GM23338 (cell line): ENCODE results near the gene CCDC3. TPM values are rescaled to one million over a fixed set of nuclear protein-coding genes. Genes with fewer than 3 reads are reported as not detected.

Experiments used
- CREB1 ChIP-seq: fragments of 250-450 bp; sonication (Bioruptor Pico); IDR thresholded peaks from 2 replicates; pipeline ENCODE4 v1.5.0; 2020; ENCODE audit warnings: low read depth, mild to moderate bottlenecking, moderate library complexity
- EZH2 ChIP-seq: fragments of 200-600 bp; sonication (generic); IDR thresholded peaks from one replicate; pipeline ENCODE4 v1.8.0; 2017; ENCODE audit warnings: antibody characterized with exemption, mild to moderate bottlenecking, low read depth; ENCODE audit not compliant: unreplicated experiment
- EZH2phosphoT487 ChIP-seq: fragments of 200-600 bp; sonication (generic); IDR thresholded peaks from one replicate; pipeline ENCODE4 v1.8.1; 2018; ENCODE audit warnings: antibody characterized with exemption; ENCODE audit not compliant: unreplicated experiment
- POLR2AphosphoS5 ChIP-seq: IDR thresholded peaks from 2 replicates; pipeline ENCODE4 v1.6.1; 2016; ENCODE audit warnings: antibody characterized with exemption, low read depth
- ZNF331 ChIP-seq: fragments of 250-450 bp; sonication (Bioruptor Pico); IDR thresholded peaks from 2 replicates; pipeline ENCODE4 v1.5.0; 2020; ENCODE audit warnings: low read depth, mild to moderate bottlenecking, moderate library complexity
- ZNF462 ChIP-seq: fragments of 250-450 bp; sonication (Bioruptor Pico); IDR thresholded peaks from 2 replicates; pipeline ENCODE4 v1.5.0; 2020; ENCODE audit warnings: mild to moderate bottlenecking, moderate library complexity
- polyA plus RNA-seq: library from polyadenylated mRNA; unstranded; fragments of >200 nt; fragmentation: Nextera tagmentation; extraction: Ambion mirVana; gene quantifications from 2 replicates; pipeline ENCODE4 v1.2.1, GENCODE V29; 2016
- total RNA-seq: library from RNA; depleted of rRNA; stranded (reverse); fragments of >200 nt; shearing (Covaris generic); gene quantifications from 2 replicates; pipeline ENCODE4 v1.2.3, GENCODE V29; 2014
- TF ChIP-seq, protein P1 (sequence below): IDR thresholded peaks from 2 replicates; pipeline ENCODE4 v1.6.1; 2016; ENCODE audit warnings: antibody characterized with exemption
- TF ChIP-seq, protein P2 (sequence below): IDR thresholded peaks from one replicate; pipeline ENCODE4 v1.6.1; 2018; ENCODE audit warnings: antibody characterized with exemption; ENCODE audit not compliant: unreplicated experiment

CCDC3 gene
- total and polyA plus RNA-seq, 2 experiments from 2014 or later: 1.4 to 5.2 TPM

DNA sequence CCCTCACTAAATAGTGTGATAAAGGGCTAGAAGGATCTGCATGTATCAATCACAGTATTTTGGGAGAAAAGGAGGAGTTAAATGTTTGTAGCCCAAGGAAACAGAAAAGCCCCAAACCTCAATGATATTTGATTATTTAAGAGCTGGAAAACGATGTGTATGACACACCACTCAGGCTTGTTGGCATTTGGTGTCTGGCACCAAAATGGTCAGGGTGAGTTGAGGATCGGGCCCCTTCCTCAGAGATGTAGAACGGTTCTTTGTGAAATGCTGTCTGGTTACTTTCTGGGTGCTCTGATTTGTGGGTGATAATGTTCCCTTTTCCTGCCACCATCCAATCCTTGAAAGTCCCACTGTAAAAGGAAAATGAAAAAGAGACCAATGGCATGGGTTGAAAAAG is 113.7 kb downstream of the CCDC3 start (continued):
- TF ChIP-seq ZNF462 (CRISPR knock-in tag) (no peak), EZH2phosphoT487 (no peak), EZH2 (no peak), POLR2AphosphoS5 (no peak), ZNF331 (CRISPR knock-in tag) (no peak), CREB1 (CRISPR knock-in tag) (no peak)
- TF ChIP-seq, protein P1, sequence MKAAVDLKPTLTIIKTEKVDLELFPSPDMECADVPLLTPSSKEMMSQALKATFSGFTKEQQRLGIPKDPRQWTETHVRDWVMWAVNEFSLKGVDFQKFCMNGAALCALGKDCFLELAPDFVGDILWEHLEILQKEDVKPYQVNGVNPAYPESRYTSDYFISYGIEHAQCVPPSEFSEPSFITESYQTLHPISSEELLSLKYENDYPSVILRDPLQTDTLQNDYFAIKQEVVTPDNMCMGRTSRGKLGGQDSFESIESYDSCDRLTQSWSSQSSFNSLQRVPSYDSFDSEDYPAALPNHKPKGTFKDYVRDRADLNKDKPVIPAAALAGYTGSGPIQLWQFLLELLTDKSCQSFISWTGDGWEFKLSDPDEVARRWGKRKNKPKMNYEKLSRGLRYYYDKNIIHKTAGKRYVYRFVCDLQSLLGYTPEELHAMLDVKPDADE: no peak
- TF ChIP-seq, protein P2, sequence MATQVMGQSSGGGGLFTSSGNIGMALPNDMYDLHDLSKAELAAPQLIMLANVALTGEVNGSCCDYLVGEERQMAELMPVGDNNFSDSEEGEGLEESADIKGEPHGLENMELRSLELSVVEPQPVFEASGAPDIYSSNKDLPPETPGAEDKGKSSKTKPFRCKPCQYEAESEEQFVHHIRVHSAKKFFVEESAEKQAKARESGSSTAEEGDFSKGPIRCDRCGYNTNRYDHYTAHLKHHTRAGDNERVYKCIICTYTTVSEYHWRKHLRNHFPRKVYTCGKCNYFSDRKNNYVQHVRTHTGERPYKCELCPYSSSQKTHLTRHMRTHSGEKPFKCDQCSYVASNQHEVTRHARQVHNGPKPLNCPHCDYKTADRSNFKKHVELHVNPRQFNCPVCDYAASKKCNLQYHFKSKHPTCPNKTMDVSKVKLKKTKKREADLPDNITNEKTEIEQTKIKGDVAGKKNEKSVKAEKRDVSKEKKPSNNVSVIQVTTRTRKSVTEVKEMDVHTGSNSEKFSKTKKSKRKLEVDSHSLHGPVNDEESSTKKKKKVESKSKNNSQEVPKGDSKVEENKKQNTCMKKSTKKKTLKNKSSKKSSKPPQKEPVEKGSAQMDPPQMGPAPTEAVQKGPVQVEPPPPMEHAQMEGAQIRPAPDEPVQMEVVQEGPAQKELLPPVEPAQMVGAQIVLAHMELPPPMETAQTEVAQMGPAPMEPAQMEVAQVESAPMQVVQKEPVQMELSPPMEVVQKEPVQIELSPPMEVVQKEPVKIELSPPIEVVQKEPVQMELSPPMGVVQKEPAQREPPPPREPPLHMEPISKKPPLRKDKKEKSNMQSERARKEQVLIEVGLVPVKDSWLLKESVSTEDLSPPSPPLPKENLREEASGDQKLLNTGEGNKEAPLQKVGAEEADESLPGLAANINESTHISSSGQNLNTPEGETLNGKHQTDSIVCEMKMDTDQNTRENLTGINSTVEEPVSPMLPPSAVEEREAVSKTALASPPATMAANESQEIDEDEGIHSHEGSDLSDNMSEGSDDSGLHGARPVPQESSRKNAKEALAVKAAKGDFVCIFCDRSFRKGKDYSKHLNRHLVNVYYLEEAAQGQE: no peak
